HCT116 (cell line): ENCODE results near the gene PCYT1A. TPM values are rescaled to one million over a fixed set of nuclear protein-coding genes. Genes with fewer than 3 reads are reported as not detected.

Experiments
- ATAC-seq: fragments of 200-7000 bp; cut with Tn5 transposase; 2 replicates; pipeline ENCODE4 v1.9.1; 2020; ENCODE audit warnings: mild to moderate bottlenecking, moderate library complexity
- BruUV-seq: library from RNA; stranded (reverse); fragments of 400-500 nt; replicated peaks from 2 replicates; lab custom pipeline; 2021; lab: Mats Ljungman, UMichigan
- CTCF ChIA-PET: fragments of 300-600 bp; sonication (Branson Sonifier 250); formaldehyde crosslinking; loops from one replicate; lab custom pipeline; 2021; ENCODE audit warnings: antibody characterized with exemption; lab: Charles Lee
- POLR2A ChIA-PET: fragments of 300-600, 350-600 bp; sonication (Branson Sonifier 250); formaldehyde crosslinking; loops from one replicate; lab custom pipeline; 2021; ENCODE audit warnings: antibody characterized with exemption; lab: Charles Lee
- RAD21 ChIA-PET, 2 experiments: fragments of 300-600 bp; sonication (Branson Sonifier 250); formaldehyde crosslinking; loops; one replicate each; lab custom pipeline; 2023; ENCODE audit warnings: low total read pairs in 2 of 2; ENCODE audit not compliant: uncharacterized antibody in 2 of 2, unreplicated experiment in 2 of 2, low non-redundant PET in 1 of 2; lab: Charles Lee
- DNase-seq: peaks from one replicate; pipeline ENCODE4 v3.0.0-alpha.2; 2010; ENCODE audit warnings: low read depth, low spot score
- H2AFZ ChIP-seq: fragments of 200-600 bp; shearing (Covaris generic), sonication (generic); 2 replicates; pipeline ENCODE4 v1.6.1; 2017; ENCODE audit warnings: low read depth, mixed run types, mixed read lengths, antibody characterized with exemption, low read length; ENCODE audit not compliant: poor library complexity, severe bottlenecking
- H3K27ac ChIP-seq: 2 replicates; pipeline ENCODE4 v1.5.1; 2012; ENCODE audit warnings: low read depth, low read length
- H3K27me3 ChIP-seq: fragments of 200-600 bp; sonication (generic); 2 replicates; pipeline ENCODE4 v1.6.1; 2016; ENCODE audit warnings: mixed run types, low read length, mixed read lengths; ENCODE audit not compliant: insufficient read depth
- H3K36me3 ChIP-seq, 2 experiments: fragments of 200-500 bp in 1 of 2; fragments of 200-600 bp in 1 of 2; sonication (Bioruptor generic) in 1 of 2; sonication (generic) in 1 of 2; 2 replicates each; pipeline versions ENCODE4 v1.5.1 to v1.6.1; 2014 to 2016; ENCODE audit warnings: low read length in 2 of 2, inconsistent platforms in 1 of 2, mixed read lengths in 1 of 2, mixed run types in 1 of 2; ENCODE audit not compliant: insufficient read depth in 2 of 2, control insufficient read depth in 1 of 2
- H3K4me1 ChIP-seq, 2 experiments: fragments of 200-600 bp in 1 of 2; sonication (generic) in 1 of 2; 2 replicates each; pipeline versions ENCODE4 v1.5.1 to v1.6.1; 2012 to 2017; ENCODE audit warnings: low read length in 2 of 2, inconsistent platforms in 1 of 2, mild to moderate bottlenecking in 1 of 2, mixed read lengths in 1 of 2, mixed run types in 1 of 2, moderate library complexity in 1 of 2; ENCODE audit not compliant: insufficient read depth in 2 of 2, control insufficient read depth in 1 of 2
- H3K4me2 ChIP-seq: fragments of 200-600 bp; sonication (generic); 2 replicates; pipeline ENCODE4 v1.6.1; 2017; ENCODE audit warnings: mixed run types, low read length, mixed read lengths
- H3K4me3 ChIP-seq, 2 experiments: fragments of 200-600 bp in 1 of 2; sonication (generic) in 1 of 2; replicated peaks in 1 of 2; 2 replicates each; pipeline ENCODE4 v1.5.1; 2011 to 2016; ENCODE audit warnings: low read length in 2 of 2, control low read depth in 1 of 2, low read depth in 1 of 2, mild to moderate bottlenecking in 1 of 2, mixed read lengths in 1 of 2, mixed run types in 1 of 2
- H3K79me2 ChIP-seq: fragments of 200-600 bp; sonication (generic); 2 replicates; pipeline ENCODE4 v1.6.1; 2017; ENCODE audit warnings: mild to moderate bottlenecking, mixed run types, low read length, moderate library complexity, mixed read lengths; ENCODE audit not compliant: insufficient read depth
- H3K9ac ChIP-seq: fragments of 200-600 bp; sonication (generic); 2 replicates; pipeline ENCODE4 v1.6.1; 2016; ENCODE audit warnings: low read length, mixed read lengths
- H3K9me2 ChIP-seq: fragments of 200-600 bp; sonication (generic), shearing (Covaris generic); 2 replicates; pipeline ENCODE4 v1.6.1; 2017; ENCODE audit warnings: mixed run types, mild to moderate bottlenecking, moderate library complexity; ENCODE audit not compliant: insufficient read depth
- H3K9me3 ChIP-seq, 2 experiments: fragments of 200-500 bp in 1 of 2; fragments of 200-600 bp in 1 of 2; sonication (Bioruptor generic) in 1 of 2; sonication (generic) in 1 of 2; 2 replicates each; pipeline ENCODE4 v1.6.1; 2014 to 2017; ENCODE audit warnings: low read length in 2 of 2, mixed read lengths in 2 of 2, inconsistent platforms in 1 of 2, low read depth in 1 of 2, mild to moderate bottlenecking in 1 of 2, mixed run types in 1 of 2, moderate library complexity in 1 of 2; ENCODE audit not compliant: control insufficient read depth in 1 of 2, insufficient read depth in 1 of 2
- H4K20me1 ChIP-seq: fragments of 200-600 bp; sonication (generic), shearing (Covaris generic); 2 replicates; pipeline ENCODE4 v1.6.1; 2017; ENCODE audit warnings: mixed run types, mild to moderate bottlenecking, moderate library complexity; ENCODE audit not compliant: insufficient read depth
- CEBPB ChIP-seq: IDR thresholded peaks from 2 replicates; pipeline ENCODE4 v1.6.1; 2012; ENCODE audit warnings: low read depth
- EGR1 ChIP-seq: IDR thresholded peaks from 2 replicates; pipeline ENCODE4 v1.6.1; 2012; ENCODE audit warnings: low read depth
- FOSL1 ChIP-seq: IDR thresholded peaks from 2 replicates; pipeline ENCODE4 v1.6.1; 2012; ENCODE audit warnings: low read depth
- POLR2A ChIP-seq: IDR thresholded peaks from 2 replicates; pipeline ENCODE4 v1.7.0; 2011; ENCODE audit warnings: borderline replicate concordance; ENCODE audit not compliant: insufficient read depth, insufficient read length; ENCODE audit errors: extremely low read depth
- SRF ChIP-seq: IDR thresholded peaks from 2 replicates; pipeline ENCODE4 v1.6.1; 2012; ENCODE audit warnings: low read depth
- YY1 ChIP-seq: IDR thresholded peaks from 2 replicates; pipeline ENCODE4 v1.6.1; 2011; ENCODE audit warnings: low read length, low read depth, moderate library complexity, mild to moderate bottlenecking; ENCODE audit not compliant: insufficient replicate concordance; ENCODE audit errors: extremely low read depth
- intact Hi-C: fragments of 100-400 bp; cut with micrococcal nuclease; formaldehyde crosslinking; loops from 2 replicates; pipeline ENCODE4 v1.10.0; 2022
- total RNA-seq: library from RNA; stranded (reverse); gene quantifications from one replicate; pipeline ENCODE4 v1.2.1, GENCODE V29; 2021; ENCODE audit not compliant: unreplicated experiment

Gene PCYT1A
- total RNA-seq, 1 experiment from 2014 or later = 32.1 TPM

DNA sequence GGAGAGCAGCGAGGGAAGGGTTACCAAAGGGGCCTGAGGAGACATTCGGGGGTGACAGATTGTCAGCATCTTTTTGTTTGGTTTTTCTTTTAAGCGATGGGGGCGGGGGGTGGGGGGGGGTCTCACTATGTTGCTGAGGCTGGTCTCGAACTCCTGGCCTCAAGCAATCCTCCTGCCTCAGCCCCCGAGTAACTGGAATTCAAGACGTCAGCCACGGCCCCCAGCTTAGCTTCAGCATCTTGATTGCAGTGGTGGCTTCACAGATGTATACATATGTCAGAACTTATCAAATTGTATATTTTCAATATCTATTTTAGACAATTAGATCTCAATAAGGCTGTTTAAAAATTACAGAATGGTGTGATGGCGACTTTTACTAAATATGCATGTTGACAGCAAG is 107.2 kb downstream of the PCYT1A start:
- no TSS peak for BruUV-seq
- Histone ChIP-seq H3K27ac (no peak overlapping the region), H3K36me3 (no peaks in the 10 kb centered on the region), H3K27me3 (no peaks in the 10 kb centered on the region), H2AFZ (no peak overlapping the region), H3K4me2 (no peak overlapping the region), H3K4me1 (peaks cover 2 to 9% of the 10 kb centered on the region in 2 experiments; a peak in 3 of 4 replicates), H3K9me3 (no peaks in the 10 kb centered on the region), H4K20me1 (no peaks in the 10 kb centered on the region), H3K4me3 (no peak overlapping the region), H3K9ac (no peak overlapping the region), H3K9me2 (no peaks in the 10 kb centered on the region), H3K79me2 (no peaks in the 10 kb centered on the region)
- ChIA-PET CTCF (no interaction called here), POLR2A (no interaction called here), RAD21 (no interaction called here)
- DNase-seq (no peak), ATAC-seq (no peak)
- intact Hi-C loops = no loop called here
- TF ChIP-seq POLR2A = no peak
- no peak for TF ChIP-seq YY1
- TF ChIP-seq FOSL1 = no peak
- TF ChIP-seq EGR1 = no peak
- TF ChIP-seq SRF = no peak
- no peak for TF ChIP-seq CEBPB

Other genes with a start within 250 kb of the PCYT1A start
- 261 TPM for gene TFRC, start 205.6 kb downstream of the PCYT1A start, total RNA-seq
- gene ZDHHC19, start 76.3 kb downstream of the PCYT1A start, total RNA-seq = not detected
- gene SLC51A, start 71.2 kb downstream of the PCYT1A start, total RNA-seq = not detected
- gene DYNLT2B, start 30.5 kb upstream of the PCYT1A start, total RNA-seq = 9.7 TPM
- 1.2 TPM for gene TM4SF19, start 50.7 kb upstream of the PCYT1A start, total RNA-seq
- gene UBXN7, start 144.7 kb upstream of the PCYT1A start, total RNA-seq = 67.0 TPM
- gene RNF168, start 216.0 kb upstream of the PCYT1A start, total RNA-seq = 25.1 TPM
- gene SMCO1, start 227.6 kb upstream of the PCYT1A start, total RNA-seq = not detected